ENCODE measurements around the gene USH2A.

Gene USH2A

DNA sequence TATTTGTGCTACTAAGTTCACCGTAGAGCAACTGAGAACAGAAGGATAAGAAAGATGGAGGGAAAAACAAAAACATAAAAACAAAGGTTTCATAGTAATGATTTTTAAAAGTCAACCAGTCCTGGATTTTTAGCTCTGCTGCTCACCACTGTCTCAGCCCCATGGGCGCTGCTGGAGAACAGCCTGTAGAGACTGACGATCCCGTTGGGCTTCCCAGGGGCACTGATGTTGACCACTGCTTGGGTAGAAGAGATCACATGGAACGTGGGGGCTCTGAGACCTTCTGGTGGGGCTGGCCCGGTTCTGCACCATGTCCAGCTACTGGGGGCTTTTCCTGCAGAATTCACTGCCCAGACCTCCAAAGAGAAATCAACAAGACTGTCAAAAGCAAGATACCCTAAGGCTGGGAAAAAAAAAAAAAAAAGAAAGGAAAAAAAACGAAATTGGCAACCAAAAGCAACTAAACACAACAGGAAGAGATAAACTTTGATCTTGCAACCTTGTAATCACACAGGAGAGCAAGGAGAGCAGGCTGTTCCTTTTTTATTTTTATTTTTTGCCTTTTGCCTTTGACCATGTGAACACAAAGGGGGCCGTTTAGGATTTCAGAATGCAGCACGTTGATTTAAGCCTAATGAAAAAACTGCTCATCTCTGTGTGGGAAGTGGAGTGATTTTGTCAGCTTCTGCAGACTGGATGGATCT lies 772.6 kb downstream of the USH2A start:
- TF ChIP-seq GATA1 (IDR thresholded peaks at IDR 0.05; ENCODE audit: low read depth, low read length) (no peak), POLR2A (IDR thresholded peaks at IDR 0.05; ENCODE audit: low read length) (no peak)
- no peak for DNase-seq

DNA sequence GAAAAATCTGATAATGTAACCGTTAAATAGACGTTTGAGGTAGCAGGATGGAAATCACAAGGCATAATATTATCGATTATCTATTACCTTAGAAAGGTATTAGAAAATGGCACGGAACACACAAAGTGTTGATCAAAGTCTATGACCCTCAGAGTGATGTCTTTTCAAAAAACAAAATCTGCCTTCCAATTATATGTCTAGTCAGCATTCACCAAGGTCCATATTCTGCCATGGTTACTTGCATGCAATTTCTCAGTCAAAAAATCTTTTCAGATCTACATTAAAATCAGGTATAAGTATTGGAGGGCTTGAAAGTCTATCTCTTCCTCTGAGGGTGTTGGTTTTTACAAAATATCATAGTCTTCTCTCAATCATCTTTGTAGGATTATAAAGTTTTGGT lies 774.3 kb downstream of the USH2A start:
- TF ChIP-seq POLR2A (IDR thresholded peaks at IDR 0.05; ENCODE audit: low read length), result no peak
- TF ChIP-seq GATA1 (IDR thresholded peaks at IDR 0.05; ENCODE audit: low read depth, low read length), result no peak
- no peak for DNase-seq

DNA sequence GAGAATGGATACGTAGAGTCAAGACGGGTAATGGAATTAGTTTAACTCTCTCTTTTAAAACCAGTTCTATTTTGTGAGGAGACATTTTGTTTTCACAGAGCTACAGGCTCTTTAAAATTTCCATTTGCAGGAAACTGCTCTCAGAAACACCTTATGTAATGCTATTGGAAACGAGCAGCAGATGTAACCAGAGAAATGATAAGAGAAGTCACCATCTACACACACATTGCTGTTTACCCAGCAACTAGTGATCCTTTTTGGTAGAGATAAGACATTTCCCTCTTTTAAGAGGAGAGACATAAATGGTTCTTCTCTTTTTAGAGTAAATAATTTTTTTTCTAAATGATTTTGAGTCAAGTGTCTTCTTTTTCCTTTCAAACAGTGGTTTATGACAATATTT lies 775.5 kb downstream of the USH2A start:
- TF ChIP-seq POLR2A (IDR thresholded peaks at IDR 0.05; ENCODE audit: low read length) (no peak), GATA1 (IDR thresholded peaks at IDR 0.05; ENCODE audit: low read depth, low read length) (no peak)
- DNase-seq, result no peak

DNA sequence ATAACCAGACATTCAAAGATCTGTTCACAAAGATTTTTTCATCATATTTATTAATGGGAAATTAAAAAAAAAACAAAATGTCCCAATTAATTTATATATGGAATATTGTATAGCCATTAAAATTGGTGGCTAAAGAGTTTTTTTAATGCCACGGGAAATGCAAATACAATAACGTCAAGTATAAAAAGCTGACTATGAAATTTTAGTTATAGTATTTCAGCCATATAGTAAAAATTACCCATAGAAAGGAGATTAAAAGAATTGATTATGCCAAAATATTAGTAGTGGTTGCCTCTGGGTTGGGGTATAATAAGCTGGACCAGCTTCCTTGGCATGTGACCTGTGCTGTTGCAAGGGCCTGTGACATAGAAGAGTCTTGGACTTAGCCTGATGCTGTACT lies 777.4 kb downstream of the USH2A start:
- no peak for DNase-seq

DNA sequence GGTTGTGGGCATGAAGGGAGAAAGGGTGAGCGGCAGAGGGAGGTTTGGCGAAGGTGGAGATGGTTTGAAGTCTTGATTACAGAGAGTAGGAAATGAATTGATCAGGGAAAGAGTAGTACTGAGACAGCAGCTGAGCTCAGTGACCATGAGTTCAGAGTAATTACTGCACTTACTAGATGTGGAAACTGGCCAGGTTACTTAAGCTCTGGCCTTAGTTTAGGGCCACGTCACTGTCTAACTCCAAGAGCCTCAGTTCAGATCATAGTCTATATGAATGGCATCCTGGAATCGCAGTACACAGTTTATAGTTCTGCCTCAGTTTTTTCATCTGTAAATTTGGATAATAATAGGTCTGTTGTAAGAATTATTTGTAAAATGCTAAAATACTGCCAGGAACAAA lies 778.1 kb downstream of the USH2A start:
- TF ChIP-seq POLR2A (IDR thresholded peaks at IDR 0.05; ENCODE audit: low read length) (no peak), GATA1 (IDR thresholded peaks at IDR 0.05; ENCODE audit: low read depth, low read length) (no peak)

More for the DNA sequence above, 777.4 kb downstream of the USH2A start:
- no peak for TF ChIP-seq GATA1 (IDR thresholded peaks at IDR 0.05; ENCODE audit: low read depth, low read length)
- no peak for TF ChIP-seq POLR2A (IDR thresholded peaks at IDR 0.05; ENCODE audit: low read length)

DNA sequence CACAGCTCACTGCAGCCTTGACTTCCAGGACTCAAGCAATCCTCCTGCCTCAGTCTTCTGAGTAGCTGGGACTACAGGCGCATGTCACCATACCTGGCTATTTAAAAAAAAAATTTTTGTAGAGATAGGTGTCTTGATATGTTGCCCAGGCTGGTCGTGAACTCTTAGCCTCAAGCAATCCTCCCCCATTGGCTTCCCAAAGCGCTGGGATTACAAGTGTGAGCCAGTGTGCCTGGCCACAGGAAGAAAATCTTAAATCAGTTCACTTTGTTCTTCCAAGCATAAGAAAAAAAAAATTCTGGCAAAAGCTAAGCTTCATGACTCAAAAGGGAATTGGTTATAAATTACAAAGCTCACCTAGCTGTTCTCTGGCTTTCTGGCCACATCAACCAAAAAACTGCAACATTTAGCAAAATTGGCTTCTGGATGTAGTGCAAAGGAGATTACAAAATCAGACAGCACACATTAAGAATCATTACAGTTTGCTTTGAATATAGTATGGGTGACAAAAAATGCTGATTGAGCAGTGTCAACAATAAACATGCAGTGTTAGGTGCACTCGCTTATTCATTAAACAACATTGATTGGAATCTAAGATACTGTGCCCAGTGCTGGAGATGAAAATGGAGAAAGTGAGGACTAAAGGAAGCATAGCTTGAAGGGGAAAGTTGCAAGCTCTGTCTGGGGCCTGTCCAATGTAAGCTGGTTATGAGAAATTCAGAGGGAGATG lies 779.5 kb downstream of the USH2A start:
- TF ChIP-seq GATA1 (IDR thresholded peaks at IDR 0.05; ENCODE audit: low read depth, low read length) (no peak), POLR2A (IDR thresholded peaks at IDR 0.05; ENCODE audit: low read length) (no peak)
- DNase-seq, result no peak

More for the DNA sequence above, 778.1 kb downstream of the USH2A start:
- DNase-seq, result no peak

DNA sequence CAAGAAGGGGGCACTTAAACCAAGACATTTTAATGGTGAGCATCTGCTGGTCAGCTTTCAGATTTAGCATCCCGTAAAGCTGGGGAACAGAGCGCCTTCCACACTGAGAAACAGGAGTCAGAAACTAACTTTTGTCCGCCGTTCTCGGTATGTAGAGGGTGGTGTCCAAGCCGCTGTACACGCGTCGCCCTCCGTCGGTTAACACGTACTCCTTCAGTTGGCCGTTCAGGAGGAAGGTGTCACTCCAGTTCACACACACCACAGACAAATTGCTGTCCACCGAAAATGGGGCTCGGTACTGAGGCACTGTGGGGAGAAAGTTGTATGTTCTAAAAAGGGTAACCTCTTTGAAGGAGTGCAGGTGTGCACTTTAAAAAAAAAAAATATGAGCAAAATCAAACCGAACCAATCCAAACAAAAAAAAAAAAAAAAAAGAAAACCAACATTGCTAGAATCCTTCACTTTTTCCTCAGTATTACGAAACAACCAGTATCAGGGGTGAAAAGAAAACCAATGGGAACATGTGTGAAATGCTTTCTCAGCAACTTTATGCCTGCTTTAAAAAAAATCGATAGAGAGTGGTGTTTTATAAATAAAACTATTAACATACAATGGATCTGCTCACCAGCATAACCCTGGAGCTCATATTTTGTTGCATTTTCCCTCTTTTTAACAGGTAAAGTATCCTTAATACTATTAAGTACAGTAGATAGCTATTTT lies 782.7 kb downstream of the USH2A start:
- no peak for DNase-seq
- TF ChIP-seq POLR2A (IDR thresholded peaks at IDR 0.05; ENCODE audit: low read length) (no peak), GATA1 (IDR thresholded peaks at IDR 0.05; ENCODE audit: low read depth, low read length) (no peak)

DNA sequence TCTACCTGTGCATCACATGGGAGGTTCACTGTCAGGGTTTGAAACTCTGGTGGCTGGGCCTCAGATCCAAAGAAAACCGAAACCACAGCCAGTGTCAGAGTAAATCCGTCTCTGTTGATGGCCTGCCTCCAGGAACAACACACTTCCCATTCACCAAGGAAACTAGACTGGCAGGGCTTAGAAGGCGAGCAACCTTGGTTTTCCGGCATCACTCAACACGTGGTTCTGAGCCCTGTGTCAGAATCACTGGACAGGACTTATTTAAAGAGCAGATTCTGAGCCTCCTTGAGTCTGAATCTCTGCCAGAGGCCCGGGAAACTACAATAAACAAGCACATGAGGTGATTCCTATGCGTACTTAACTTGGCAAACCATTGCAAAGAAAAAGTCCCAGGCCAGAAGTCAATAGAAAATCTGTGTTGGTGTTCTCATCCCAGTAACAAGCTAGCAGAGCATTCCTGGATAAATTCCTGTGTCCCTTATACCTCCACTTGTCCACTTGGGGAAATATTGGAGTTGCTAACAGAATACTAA lies 786.1 kb downstream of the USH2A start:
- no peak for TF ChIP-seq GATA1 (IDR thresholded peaks at IDR 0.05; ENCODE audit: low read depth, low read length)
- no peak for TF ChIP-seq POLR2A (IDR thresholded peaks at IDR 0.05; ENCODE audit: low read length)

DNA sequence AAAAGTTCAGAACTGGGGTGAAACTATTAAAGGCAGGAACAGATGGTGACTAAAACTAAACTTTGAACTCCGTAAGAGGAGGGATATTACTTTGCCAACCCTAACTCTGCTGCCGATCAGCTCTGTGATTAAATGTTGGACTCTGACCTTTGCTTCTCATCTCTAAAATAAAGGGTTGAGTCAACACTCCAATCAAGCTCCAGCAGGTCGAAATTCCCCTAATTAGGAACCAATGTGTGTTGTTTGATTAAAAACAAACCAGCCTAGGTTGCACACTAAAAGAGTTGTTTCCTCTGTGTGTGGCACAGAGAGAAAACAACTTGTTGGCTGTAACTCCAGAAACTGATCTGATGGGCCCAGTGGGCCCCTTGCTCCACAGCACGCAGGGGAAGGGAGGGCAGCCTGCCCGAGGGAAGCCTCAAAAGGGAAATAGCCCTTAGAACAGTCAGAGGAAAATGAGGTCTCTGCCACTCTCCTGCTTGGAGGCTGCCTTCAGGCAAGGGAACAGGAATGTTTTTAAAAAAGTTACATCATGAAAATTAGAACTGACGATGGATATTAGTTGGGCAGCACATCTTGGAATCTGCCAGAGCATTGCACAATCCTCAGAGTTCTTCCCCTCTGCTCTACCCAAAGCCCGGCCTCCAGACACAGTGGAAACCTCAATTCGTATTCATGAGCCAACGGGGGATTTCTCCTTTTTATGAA lies 786.8 kb downstream of the USH2A start:
- no peak for TF ChIP-seq POLR2A (IDR thresholded peaks at IDR 0.05; ENCODE audit: low read length)
- TF ChIP-seq GATA1 (IDR thresholded peaks at IDR 0.05; ENCODE audit: low read depth, low read length), result no peak
- no peak for DNase-seq

More for the DNA sequence above, 786.1 kb downstream of the USH2A start:
- DNase-seq, result no peak

DNA sequence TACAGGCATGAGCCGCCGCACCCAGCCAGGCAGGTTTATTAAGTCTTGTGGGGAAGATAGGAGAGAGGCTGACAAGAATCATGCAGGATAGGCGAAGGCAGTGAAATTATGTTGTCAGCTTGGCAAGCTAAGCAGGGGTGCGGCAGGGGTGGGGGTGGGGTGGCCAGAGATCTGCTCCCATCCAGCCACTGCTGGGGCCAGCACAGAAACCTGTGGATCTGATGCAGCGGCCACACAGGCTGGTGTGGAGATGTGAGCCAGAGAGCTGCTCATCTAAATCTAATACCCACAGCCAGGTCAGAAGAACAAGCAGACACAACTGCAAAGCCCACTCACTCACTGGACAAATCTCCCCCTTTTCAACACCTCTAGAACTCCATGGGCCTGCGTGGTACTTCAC lies 787.4 kb downstream of the USH2A start:
- no peak for DNase-seq
- TF ChIP-seq POLR2A (IDR thresholded peaks at IDR 0.05; ENCODE audit: low read length), result no peak
- no peak for TF ChIP-seq GATA1 (IDR thresholded peaks at IDR 0.05; ENCODE audit: low read depth, low read length)

DNA sequence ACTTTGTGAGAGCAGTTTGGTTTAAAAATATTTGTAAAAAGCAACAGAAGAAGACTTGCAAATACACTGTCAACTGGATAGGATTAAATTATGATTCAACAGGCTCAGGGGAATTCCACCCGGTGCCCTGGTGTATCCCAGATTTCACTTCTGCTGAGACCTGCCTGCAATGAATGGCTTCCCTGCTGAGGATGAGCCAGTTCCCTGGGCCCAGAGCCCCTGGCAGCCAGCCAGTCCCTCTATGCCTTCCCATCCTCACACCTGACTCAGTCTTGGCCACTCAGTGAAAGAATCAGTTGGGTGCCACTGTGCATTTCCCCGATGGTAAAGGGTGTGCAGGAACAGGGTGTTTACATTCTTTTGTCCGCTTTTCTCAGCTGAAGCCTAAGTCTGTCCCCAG lies 791.8 kb downstream of the USH2A start:
- DNase-seq, result no peak
- TF ChIP-seq POLR2A (IDR thresholded peaks at IDR 0.05; ENCODE audit: low read length) (no peak), GATA1 (IDR thresholded peaks at IDR 0.05; ENCODE audit: low read depth, low read length) (no peak)

DNA sequence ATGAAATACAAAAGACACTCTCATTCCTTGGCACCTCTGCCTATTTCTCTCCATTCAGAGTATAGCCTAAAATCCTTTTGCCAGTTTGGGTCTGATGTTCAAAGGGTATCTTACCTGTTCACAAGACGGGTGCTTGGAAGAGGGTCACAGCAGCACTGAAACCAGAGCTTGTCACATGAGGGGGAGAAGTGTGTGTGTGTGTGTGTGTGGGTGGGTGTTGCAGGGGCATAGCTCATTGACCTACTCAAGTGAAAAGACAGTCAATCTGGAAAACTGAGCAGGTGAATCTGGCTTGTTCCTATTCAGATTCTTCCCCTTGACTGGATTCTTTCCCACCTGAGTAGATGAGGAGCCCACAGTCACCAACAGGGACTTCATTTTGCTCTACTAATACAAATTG lies 792.2 kb downstream of the USH2A start:
- TF ChIP-seq GATA1 (IDR thresholded peaks at IDR 0.05; ENCODE audit: low read depth, low read length), result no peak
- TF ChIP-seq POLR2A (IDR thresholded peaks at IDR 0.05; ENCODE audit: low read length), result no peak
- DNase-seq, result no peak

DNA sequence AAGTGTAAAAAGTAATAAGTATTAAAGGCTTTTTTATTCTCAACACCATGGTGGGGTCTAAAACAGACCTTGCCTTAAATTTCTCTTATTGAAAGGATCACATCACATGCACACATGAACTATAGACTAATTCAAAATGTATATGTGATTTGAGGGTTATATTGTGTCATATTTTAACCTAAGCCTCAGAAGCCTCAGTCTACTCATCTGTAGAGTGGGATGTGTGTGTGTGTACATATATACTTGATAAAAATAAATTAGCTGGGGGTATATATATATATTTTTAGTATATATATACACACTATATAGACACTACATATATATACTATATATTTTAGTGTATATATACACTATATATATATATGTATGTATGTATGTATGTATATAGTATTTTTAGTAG lies 797.3 kb downstream of the USH2A start:
- no peak for DNase-seq
- TF ChIP-seq POLR2A (IDR thresholded peaks at IDR 0.05; ENCODE audit: low read length) (no peak), GATA1 (IDR thresholded peaks at IDR 0.05; ENCODE audit: low read depth, low read length) (no peak)
